Coronary artery (tissue), 2 donors: ENCODE measurements around the gene LPP.

ENCODE experiments used
- DNase-seq: peaks from one replicate; pipeline ENCODE4 v3.0.0-alpha.2; 2017; ENCODE audit warnings: low spot score
- H3K27ac ChIP-seq, 2 donors: fragments of 200-600 bp; sonication (generic); one replicate each; pipeline ENCODE4 v1.5.1; 2016 to 2019
- H3K4me3 ChIP-seq: fragments of 200-600 bp; sonication (generic); 2 replicates; pipeline ENCODE4 v1.5.1; 2016; ENCODE audit warnings: mild to moderate bottlenecking, moderate library complexity
- TF ChIP-seq, protein P1 (sequence below): fragments of 200-600 bp; sonication (generic); IDR thresholded peaks from one replicate; pipeline ENCODE4 v1.5.1; 2019; ENCODE audit warnings: antibody characterized with exemption

LPP gene

GRCh38 chr3:188320757-188321156, 166.8 kb downstream of the LPP start:
- TF ChIP-seq, protein P1, sequence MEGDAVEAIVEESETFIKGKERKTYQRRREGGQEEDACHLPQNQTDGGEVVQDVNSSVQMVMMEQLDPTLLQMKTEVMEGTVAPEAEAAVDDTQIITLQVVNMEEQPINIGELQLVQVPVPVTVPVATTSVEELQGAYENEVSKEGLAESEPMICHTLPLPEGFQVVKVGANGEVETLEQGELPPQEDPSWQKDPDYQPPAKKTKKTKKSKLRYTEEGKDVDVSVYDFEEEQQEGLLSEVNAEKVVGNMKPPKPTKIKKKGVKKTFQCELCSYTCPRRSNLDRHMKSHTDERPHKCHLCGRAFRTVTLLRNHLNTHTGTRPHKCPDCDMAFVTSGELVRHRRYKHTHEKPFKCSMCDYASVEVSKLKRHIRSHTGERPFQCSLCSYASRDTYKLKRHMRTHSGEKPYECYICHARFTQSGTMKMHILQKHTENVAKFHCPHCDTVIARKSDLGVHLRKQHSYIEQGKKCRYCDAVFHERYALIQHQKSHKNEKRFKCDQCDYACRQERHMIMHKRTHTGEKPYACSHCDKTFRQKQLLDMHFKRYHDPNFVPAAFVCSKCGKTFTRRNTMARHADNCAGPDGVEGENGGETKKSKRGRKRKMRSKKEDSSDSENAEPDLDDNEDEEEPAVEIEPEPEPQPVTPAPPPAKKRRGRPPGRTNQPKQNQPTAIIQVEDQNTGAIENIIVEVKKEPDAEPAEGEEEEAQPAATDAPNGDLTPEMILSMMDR: no peak
- H3K27ac ChIP-seq: peak overlapping the region; percentile 11 to 18

GRCh38 chr3:188321258-188321657, 167.3 kb downstream of the LPP start:
- H3K27ac ChIP-seq: peak overlapping the region in 1 of 2 donors; percentile 18
- DNase-seq: no peak
- TF ChIP-seq, protein P1: no peak
- H3K4me3 ChIP-seq: no peak overlapping the region

More at GRCh38 chr3:188320757-188321156, 166.8 kb downstream of the LPP start:
- DNase-seq: no peak
- H3K4me3 ChIP-seq: no peak overlapping the region

DNA sequence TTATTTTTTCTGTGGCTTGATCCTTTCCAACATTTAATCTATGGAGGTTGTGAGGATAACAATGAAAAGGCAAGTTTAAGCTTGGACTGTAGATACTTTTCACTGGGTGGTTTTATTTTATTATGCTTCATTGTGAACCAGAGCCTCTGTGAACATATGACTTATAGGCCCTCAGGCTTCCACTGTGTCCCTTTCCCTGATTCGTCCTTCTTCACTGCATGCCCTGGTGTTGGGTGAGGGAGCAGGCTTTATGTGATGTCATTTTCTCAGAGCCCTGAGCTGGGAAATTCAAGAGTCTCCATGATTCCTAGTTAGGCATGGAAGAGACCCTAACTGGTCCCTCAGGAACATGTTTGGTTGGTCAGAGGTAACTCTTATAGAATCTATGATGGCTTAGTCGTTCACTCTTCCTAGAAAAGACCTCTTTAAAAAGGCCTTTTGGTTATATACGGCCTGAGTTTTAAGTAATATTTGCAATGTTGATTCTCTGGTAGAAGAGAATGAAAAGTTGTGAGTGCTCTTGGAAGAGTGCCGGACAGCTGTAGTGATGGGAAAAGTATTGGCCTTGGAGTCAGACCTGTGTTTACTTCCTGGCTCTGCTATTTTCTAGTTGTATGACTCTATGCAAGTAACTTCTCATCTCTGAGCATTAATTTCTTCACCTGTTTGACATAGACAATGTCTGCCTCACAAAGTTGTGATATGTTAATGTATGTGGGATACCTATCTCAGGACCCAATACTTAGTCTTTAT, 168.4 kb downstream of the LPP start:
- Histone ChIP-seq H3K4me3 (no peak overlapping the region), H3K27ac (peak overlapping the region; percentile 20 to 43)
- TF ChIP-seq, protein P1: no peak
- no peak for DNase-seq

DNA sequence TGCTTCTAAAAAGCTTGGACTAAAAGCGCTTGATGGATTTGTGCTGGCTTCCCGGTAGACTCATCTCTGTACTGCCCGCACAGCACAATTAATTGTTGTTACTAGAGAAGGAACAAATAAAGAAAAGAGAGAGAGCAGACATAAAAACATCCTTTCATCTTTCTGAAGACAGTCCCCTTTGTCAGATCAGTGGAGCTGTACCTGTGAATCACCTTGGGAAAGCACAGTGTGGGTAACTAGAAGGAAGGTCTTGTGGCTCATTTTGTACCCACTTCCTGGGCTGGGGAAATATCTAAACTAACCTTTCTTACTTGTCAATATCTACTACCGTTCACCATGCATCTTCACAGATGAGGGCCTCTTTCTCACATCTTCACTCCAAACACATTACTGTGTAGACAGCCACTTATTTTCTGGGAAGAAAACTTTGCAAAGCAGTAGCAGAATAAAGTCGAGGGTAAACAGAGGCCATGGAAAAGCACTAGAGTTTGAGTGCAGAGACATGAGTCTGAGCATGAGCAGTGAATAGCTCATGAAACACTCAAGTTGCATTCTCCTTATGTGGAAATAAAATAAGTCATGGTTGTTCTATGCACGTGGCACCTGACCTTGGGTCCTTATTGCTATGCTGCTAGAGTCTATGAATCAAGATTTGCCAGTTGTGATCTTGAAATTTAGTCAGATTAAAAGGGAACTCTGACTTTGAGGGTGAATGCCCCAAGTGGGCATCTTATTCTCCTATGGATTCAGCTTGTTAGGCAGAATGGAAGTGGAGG, 169.3 kb downstream of the LPP start:
- Histone ChIP-seq H3K27ac (peak overlapping the region; percentile 38 to 43), H3K4me3 (no peak overlapping the region)
- TF ChIP-seq, protein P1: no peak
- no peak for DNase-seq

- no peak for DNase-seq
- TF ChIP-seq, protein P1: no peak
- peak overlapping the region; percentile 52 to 63 for H3K27ac ChIP-seq
- H3K4me3 ChIP-seq: peak overlapping the region; percentile 9
Observed at GRCh38 chr3:188326111-188326510, 172.2 kb downstream of the LPP start.

- Histone ChIP-seq H3K4me3 (peak overlapping the region; percentile 6), H3K27ac (peak overlapping the region; percentile 43 to 63)
- TF ChIP-seq, protein P1: no peak
- DNase-seq: no peak
Observed at GRCh38 chr3:188326968-188327367, 173.0 kb downstream of the LPP start.
